NT2/D1 (cell line): ENCODE results near the gene PLA2G12B.
"Not testable (repeated sequence)": the region's sequence is repeated elsewhere in the genome, so short reads cannot be mapped to it uniquely, and the experiment has no call there.

Experiments
- SUZ12 ChIP-seq: IDR thresholded peaks from 2 replicates; pipeline ENCODE4 v1.6.1; 2011; ENCODE audit not compliant: insufficient read length, insufficient read depth; ENCODE audit errors: extremely low read depth
- YY1 ChIP-seq: IDR thresholded peaks from 2 replicates; pipeline ENCODE4 v1.6.1; 2011; ENCODE audit not compliant: insufficient read length, insufficient read depth
- ZNF274 ChIP-seq: IDR thresholded peaks from 2 replicates; pipeline ENCODE4 v1.6.1; 2011; ENCODE audit warnings: mild to moderate bottlenecking, low read depth, low read length

DNA sequence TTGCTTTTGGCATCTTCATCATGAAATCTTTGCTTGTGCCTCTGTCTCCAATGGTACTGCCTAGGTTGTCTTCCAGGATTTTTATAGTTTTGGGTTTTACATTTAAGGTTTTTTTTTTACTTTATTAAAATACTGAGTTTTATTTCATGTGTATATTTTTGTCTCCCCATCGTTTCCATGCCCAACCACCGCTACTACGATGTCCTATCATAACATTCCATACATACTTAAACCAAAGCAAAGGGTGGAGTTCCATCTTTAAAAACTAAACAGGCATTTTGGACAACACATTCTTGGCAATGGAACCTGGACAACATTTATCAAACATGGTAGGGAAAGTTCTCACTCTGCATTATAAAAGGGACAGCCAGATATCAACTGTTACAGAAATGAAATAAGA lies 37.4 kb downstream of the PLA2G12B start:
- not testable (repeated sequence) for TF ChIP-seq ZNF274, YY1, SUZ12
